AG04450 (cell line): Measurements from ENCODE around the gene MSLN. TPM values are rescaled to one million over a fixed set of nuclear protein-coding genes. Genes with fewer than 3 reads are reported as not detected.

Experiments used
- CTCF ChIA-PET: fragments of 300-600, 350-600 bp; formaldehyde crosslinking; extraction: SDS; loops from one replicate; lab custom pipeline; 2022; ENCODE audit warnings: antibody characterized with exemption, inconsistent platforms; lab: Charles Lee
- POLR2A ChIA-PET: fragments of 350-600 bp; formaldehyde crosslinking; extraction: SDS; loops from one replicate; lab custom pipeline; 2021; ENCODE audit warnings: antibody characterized with exemption, inconsistent platforms; lab: Yijun Ruan, JAX
- DNase-seq: peaks from one replicate; pipeline ENCODE4 v3.0.0-alpha.2; 2011; ENCODE audit warnings: low read depth, low spot score
- H3K27ac ChIP-seq: one replicate; pipeline ENCODE4 v1.5.1; 2012; ENCODE audit warnings: low read depth, low read length, control low read depth
- H3K27me3 ChIP-seq: one replicate; pipeline ENCODE4 v1.6.0; 2012; ENCODE audit warnings: low read length; ENCODE audit not compliant: control insufficient read depth, insufficient read depth
- H3K4me3 ChIP-seq: 2 replicates; pipeline ENCODE4 v1.5.1; 2011; ENCODE audit warnings: mild to moderate bottlenecking, low read depth, low read length, control low read depth
- H3K9me3 ChIP-seq: 2 replicates; pipeline ENCODE4 v1.5.1; 2012; ENCODE audit warnings: low read length; ENCODE audit not compliant: control insufficient read depth, insufficient read depth
- polyA plus RNA-seq: library from polyadenylated mRNA; depleted of rRNA; stranded (reverse); fragments of >200 nt; gene quantifications from 2 replicates; pipeline ENCODE4 v1.2.3, GENCODE V29; 2011
- TF ChIP-seq, protein P1 (sequence below): IDR thresholded peaks from 2 replicates; pipeline ENCODE4 v1.5.1; 2011; ENCODE audit warnings: low read depth, low read length, control low read depth, inconsistent platforms

MSLN gene
- polyA plus RNA-seq, 1 experiment = 0.11 TPM

DNA sequence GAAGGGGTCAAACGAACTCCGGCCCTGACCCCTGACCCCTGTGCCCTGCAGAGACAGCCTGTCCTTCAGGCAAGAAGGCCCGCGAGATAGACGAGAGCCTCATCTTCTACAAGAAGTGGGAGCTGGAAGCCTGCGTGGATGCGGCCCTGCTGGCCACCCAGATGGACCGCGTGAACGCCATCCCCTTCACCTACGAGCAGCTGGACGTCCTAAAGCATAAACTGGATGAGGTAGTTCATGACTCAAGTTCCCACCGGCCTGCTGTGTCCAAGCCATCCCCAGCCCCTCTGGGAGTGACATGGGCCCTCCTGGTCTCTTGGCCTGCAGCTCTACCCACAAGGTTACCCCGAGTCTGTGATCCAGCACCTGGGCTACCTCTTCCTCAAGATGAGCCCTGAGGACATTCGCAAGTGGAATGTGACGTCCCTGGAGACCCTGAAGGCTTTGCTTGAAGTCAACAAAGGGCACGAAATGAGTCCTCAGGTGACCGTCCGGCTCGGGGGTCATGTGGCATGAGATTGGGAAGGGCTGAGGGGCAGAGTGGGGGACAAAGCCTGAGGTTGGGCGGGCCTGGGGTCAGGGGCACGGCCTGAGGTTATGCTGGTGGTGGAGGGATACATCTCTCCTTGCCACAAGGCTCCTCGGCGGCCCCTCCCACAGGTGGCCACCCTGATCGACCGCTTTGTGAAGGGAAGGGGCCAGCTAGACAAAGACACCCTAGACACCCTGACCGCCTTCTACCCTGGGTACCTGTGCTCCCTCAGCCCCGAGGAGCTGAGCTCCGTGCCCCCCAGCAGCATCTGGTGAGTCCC is 5.7 kb downstream of the MSLN start:
- Histone ChIP-seq H3K27me3 (peaks cover 3% of the 10 kb centered on the region), H3K27ac (no peak overlapping the region), H3K4me3 (no peak overlapping the region), H3K9me3 (no peaks in the 10 kb centered on the region; the same call in 1 of the 2 replicates)
- DNase-seq = no peak
- ChIA-PET CTCF (interaction anchor here (0.5 kb wide), 1 partner anchor 26 kb away, joined by 6 read pairs; no protein-coding TSS in a partner anchor), POLR2A (no interaction called here)
- TF ChIP-seq, protein P1, sequence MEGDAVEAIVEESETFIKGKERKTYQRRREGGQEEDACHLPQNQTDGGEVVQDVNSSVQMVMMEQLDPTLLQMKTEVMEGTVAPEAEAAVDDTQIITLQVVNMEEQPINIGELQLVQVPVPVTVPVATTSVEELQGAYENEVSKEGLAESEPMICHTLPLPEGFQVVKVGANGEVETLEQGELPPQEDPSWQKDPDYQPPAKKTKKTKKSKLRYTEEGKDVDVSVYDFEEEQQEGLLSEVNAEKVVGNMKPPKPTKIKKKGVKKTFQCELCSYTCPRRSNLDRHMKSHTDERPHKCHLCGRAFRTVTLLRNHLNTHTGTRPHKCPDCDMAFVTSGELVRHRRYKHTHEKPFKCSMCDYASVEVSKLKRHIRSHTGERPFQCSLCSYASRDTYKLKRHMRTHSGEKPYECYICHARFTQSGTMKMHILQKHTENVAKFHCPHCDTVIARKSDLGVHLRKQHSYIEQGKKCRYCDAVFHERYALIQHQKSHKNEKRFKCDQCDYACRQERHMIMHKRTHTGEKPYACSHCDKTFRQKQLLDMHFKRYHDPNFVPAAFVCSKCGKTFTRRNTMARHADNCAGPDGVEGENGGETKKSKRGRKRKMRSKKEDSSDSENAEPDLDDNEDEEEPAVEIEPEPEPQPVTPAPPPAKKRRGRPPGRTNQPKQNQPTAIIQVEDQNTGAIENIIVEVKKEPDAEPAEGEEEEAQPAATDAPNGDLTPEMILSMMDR = no peak

DNA sequence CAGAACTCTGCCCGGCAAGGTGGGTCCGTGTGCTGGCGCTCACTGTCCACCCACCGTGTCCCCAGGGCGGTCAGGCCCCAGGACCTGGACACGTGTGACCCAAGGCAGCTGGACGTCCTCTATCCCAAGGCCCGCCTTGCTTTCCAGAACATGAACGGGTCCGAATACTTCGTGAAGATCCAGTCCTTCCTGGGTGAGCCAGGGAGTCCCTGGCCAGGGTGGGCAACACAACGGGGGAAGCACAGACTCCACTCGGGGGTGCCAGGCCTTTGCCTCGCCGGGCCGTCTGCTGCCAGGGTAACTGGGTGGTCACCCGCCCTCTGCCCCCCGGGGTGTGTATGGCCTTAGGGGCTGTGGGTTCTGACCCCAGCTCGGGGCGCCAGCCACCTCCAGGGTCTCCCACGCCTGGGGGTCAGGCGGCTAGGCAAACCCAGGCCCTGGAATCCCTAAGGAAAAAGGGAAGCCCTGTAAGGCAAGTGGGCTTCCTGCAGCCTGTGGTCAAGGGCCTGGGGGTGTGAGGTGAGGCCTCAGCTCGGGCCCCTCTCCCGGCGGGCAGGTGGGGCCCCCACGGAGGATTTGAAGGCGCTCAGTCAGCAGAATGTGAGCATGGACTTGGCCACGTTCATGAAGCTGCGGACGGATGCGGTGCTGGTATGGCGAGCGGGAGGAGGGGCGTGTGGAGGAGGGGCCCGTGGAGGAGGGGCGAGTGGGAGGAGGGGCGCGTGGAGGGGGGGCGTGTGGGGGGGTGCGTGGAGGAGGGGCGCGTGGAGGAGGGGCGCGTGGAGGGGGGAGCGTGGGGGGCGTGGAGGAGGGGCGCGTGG is 6.5 kb downstream of the MSLN start:
- Histone ChIP-seq H3K9me3 (no peaks in the 10 kb centered on the region; the same call in 1 of the 2 replicates), H3K27ac (no peak overlapping the region), H3K27me3 (no peaks in the 10 kb centered on the region), H3K4me3 (no peak overlapping the region)
- TF ChIP-seq, protein P1 = no peak
- ChIA-PET POLR2A (no interaction called here), CTCF (no interaction called here)
- DNase-seq = no peak

DNA sequence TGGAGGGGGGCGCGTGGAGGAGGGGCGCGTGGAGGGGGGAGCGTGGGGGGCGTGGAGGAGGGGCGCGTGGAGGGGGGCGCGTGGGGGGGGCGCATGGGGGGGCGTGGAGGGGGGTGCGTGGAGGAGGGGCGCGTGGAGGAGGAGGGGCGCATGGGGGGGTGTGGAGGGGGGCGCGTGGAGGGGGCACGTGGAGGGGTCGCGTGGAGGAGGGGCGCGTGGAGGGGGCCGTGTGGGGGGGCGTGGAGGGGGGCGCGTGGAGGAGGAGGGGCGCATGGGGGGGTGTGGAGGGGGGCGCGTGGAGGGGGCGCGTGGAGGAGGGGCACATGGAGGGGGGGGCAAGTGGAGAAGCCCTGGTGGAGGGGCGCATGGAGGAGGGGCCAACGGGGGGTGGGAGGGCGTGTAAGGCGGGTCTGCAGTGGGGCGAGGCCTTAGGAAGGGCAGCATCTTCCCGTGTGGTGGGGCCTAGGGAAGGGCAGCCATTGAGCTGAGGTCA is 7.3 kb downstream of the MSLN start:
- TF ChIP-seq, protein P1 = no peak
- no peaks in the 10 kb centered on the region for H3K27me3 ChIP-seq
- ChIA-PET POLR2A (no interaction called here), CTCF (no interaction called here)
- no peaks in the 10 kb centered on the region; the same call in 1 of the 2 replicates for H3K9me3 ChIP-seq
- H3K4me3 ChIP-seq = no peak overlapping the region
- H3K27ac ChIP-seq = no peak overlapping the region
- no peak for DNase-seq

DNA sequence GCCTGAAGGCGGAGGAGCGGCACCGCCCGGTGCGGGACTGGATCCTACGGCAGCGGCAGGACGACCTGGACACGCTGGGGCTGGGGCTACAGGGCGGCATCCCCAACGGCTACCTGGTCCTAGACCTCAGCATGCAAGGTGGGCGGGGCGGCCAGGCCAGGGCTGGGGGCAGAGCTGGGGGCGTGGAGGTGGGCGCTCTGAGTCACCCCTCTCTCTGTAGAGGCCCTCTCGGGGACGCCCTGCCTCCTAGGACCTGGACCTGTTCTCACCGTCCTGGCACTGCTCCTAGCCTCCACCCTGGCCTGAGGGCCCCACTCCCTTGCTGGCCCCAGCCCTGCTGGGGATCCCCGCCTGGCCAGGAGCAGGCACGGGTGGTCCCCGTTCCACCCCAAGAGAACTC is 7.9 kb downstream of the MSLN start:
- ChIA-PET CTCF (no interaction called here), POLR2A (no interaction called here)
- TF ChIP-seq, protein P1 = no peak
- Histone ChIP-seq H3K4me3 (no peak overlapping the region), H3K27me3 (no peaks in the 10 kb centered on the region), H3K9me3 (no peaks in the 10 kb centered on the region; the same call in 1 of the 2 replicates), H3K27ac (no peak overlapping the region)
- DNase-seq = no peak
